HG03039 (cell line): ENCODE results near the gene KPNA2.
A peak's percentile ranks its signal among the peaks of the same experiment; 100 is the strongest.
"Not testable (repeated sequence)": the region's sequence is repeated elsewhere in the genome, so short reads cannot be mapped to it uniquely, and the experiment has no call there.

Experiments
- ATAC-seq: cut with Tn5 transposase; IDR thresholded peaks from one replicate; pipeline ENCODE4 v1.9.1; 2021; ENCODE audit warnings: mild to moderate bottlenecking, moderate library complexity; ENCODE audit not compliant: unreplicated experiment

KPNA2 gene

GRCh38 chr17:68035523-68036303 is at the start of gene KPNA2:
KPNA2 (plus strand) TSS chr17:68035735; CDS start chr17:68037133, 1,398 bp downstream.
- peak; percentile 82 for ATAC-seq

DNA sequence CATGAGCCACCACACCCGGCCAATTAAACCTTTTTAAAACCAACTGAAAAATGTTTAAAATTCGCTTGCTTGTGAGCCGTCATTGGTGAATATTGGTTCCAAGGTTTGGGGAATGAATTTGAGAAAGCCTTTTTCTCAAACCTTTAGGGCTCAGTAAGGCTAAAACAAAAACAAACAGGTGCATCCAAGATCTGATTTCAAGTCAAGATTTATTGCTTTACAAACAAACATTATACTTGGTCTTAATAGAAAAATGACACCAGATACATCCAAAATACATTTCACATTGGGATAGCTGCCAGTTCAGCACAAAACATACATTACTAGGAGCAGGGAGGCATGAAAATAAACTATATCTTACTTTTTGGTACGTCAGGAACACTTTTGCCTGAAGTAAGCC is 44.6 kb upstream of the KPNA2 start:
- ATAC-seq, result no peak

- no peak for ATAC-seq
Observed at GRCh38 chr17:67992548-67993152, 42.9 kb upstream of the KPNA2 start.

- peak; percentile 66 for ATAC-seq
Observed at GRCh38 chr17:67993153-67993997, 42.2 kb upstream of the KPNA2 start.

- ATAC-seq, result no peak
Observed at GRCh38 chr17:67993998-67994361, 41.6 kb upstream of the KPNA2 start.

GRCh38 chr17:67994817-67995569 is 40.5 kb upstream of the KPNA2 start:
- ATAC-seq, result no peak

GRCh38 chr17:67995570-67996263 is 39.8 kb upstream of the KPNA2 start:
- ATAC-seq, result no peak

DNA sequence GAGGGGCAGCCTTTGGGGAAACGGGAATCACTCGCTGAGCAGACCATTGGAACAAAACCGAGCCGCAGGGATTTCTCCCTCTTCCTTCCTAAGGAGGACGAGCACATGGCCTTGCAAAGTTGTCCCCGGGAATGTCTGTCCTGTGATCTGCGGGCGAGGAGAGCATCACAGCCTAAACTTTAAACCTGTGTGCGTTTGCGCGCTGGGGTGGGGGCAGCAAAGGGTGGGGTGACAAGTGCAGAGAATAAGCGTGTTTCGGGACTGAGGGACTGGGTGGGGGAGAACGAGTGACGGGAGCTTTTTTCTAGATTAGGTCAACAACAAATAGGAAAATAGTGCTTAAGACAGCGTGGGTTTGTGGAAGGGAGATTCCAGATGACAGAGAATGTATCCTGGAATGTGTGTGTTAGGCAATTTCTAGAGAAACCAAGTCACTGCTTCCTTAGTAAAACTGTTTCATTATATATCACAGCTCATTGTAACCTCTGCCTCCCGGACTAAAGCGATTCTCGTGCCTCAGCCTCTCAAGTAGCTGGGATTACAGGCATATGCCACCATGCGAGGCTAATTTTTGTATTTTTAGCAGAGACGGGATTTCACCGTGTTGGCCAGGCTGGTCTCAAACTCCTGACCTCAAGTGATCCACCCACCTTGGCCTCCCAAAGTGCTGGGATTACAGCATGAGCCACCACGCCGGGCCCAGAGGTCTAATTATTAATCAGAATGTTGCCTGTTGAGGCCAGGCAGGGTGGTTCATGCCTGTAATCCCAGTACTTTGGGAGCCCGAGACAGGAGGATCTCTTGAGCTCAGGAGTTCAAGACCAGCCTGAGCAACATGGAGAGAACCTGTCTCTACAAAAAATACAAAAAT is 39.0 kb upstream of the KPNA2 start, which contains the start of gene C17orf58:
TSS of gene C17orf58 (minus strand) at position 169 of the 871 bp plus-strand sequence. CDS start 271 bp downstream, outside the sequence.
- not testable (repeated sequence) for ATAC-seq

- no peak for ATAC-seq
Observed at GRCh38 chr17:67998466-67998865, 37.1 kb upstream of the KPNA2 start.

DNA sequence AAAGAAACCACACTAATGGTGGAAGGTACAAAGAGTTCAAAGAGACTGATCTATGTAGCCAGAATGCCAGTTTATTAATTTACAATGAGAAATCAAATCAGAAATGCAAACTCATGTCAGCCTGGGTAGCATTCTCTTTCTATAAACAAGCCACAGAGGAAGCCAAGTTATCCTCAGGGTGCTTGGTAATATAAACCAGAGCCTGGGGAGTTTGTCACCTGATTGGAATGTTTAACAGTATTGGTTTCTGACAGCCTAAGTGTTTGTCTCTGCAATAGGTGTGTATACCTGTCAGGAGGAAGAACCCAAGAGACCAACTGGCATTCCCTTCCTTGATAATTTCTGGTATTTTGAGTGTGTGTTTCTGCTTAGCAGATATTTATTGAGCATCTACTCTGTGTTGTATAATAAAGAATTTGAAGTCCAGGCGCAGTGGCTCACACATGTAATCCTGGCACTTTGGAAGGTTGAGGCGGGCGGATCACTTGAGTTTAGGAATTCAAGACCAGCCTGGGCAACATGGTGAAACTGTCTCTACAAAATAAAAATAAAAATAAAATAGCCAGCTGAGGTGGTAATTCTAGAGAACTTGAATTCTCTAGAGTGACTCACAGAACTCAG is 36.1 kb upstream of the KPNA2 start:
- no peak for ATAC-seq

- ATAC-seq, result no peak
Observed at GRCh38 chr17:68004201-68004600, 31.3 kb upstream of the KPNA2 start.

- ATAC-seq, result no peak
Observed at GRCh38 chr17:68006797-68007196, 28.7 kb upstream of the KPNA2 start.

- no peak for ATAC-seq
Observed at GRCh38 chr17:68011199-68011665, 24.3 kb upstream of the KPNA2 start.

DNA sequence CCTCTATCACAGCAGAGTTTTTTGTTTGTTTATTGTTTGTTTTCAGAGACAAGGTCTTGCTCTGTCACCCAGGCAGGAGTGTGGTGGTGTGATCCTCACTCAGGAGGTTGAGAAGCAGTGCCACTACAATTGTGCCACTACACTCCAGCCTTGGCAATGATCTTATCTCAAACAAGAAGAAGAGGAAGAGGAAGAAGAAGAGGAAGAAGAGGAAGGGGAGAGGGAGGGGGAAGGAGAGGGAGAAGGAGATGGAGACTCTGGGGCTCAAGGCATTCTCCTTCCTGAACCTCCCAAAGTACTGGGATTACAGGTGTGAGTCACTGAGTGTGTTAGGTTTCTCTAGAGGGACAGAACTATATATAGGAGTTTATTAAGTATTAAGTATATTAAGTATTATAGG is 22.1 kb upstream of the KPNA2 start:
- no peak for ATAC-seq

DNA sequence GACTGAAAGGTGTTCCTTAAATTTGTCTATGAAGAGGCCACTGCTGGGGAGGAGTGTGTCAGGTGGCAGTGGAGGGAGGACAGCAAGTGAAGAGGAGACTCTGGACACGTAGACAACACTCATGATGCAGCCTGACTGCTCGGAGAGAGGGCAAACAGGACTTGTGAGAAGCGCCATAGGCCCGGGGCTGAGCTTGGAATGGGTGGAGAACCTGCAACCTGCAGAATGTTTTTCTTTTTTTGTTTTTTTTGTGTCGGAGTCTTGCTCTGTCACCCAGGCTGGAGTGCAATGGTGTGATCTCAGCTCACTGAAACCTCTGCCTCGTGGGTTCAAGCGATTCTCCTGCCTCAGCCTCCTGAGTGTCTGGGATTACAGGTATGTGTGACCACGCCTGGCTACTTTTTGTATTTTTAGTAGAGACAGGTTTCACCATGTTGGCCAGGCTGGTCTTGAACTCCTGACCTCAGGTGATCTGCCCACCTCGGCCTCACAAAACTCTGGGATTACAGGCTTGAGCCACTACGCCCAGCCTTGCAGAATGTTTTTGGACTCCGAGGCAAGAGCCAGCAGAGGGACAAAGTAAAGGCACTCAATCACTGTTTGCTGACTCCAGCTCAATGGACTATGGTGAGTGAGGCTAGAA is 20.3 kb upstream of the KPNA2 start:
- ATAC-seq, result no peak

DNA sequence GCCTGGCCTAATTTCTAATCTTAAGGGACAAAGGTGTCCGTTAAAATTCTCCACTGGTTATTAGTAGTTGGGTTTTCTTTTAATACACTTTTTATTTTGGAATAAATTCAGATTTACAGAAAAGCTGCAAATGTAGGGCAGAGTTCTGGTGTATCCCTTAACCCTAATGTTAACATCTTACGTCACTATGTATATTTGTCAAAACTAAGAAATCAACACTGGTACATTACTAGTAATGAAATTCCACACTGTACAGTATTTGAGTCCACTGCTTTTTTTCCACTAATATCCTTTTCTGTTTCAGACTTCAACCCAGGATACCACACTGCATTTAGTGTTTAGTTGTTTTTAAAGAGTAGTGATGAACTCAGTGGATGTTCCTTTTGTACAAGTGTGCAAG is 18.7 kb upstream of the KPNA2 start:
- ATAC-seq, result no peak

GRCh38 chr17:68018493-68018892 is 17.0 kb upstream of the KPNA2 start:
- ATAC-seq, result not testable (repeated sequence)

GRCh38 chr17:68019336-68019674 is 16.2 kb upstream of the KPNA2 start:
- ATAC-seq, result no peak
